ENCODE measurements around the gene TADA3.

Gene TADA3

GRCh38 chr3:9809615-9810432, 17.6 kb upstream of the TADA3 start, which contains the start of gene TTLL3:
Gene TTLL3, plus strand, starts transcription at chr3:9810262. Its CDS starts 400 bp downstream, at chr3:9810662.
- peak; percentile 94 for DNase-seq (ENCODE audit: low spot score)

DNA sequence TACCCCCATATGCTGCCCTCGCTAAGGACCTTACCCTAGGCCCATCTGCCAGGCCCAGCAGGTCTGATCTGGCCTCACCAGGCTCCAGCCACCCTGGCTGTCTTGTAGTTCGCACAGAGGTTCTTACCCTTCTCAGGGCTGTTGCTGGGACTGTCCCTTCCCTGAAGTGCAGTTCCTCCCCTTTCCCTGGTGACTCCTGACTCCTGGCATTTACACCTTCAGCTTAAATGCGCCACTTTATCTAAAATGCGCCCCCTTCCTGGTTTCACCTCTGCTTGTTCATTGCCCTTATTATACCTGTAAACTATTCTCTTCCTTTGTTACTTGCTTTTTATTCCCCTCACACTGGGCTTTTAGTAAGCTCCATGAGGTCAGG, 17.0 kb upstream of the TADA3 start:
- no peak for DNase-seq (ENCODE audit: low spot score)

GRCh38 chr3:9808345-9809037, 16.2 kb upstream of the TADA3 start:
- peak; percentile 52 for DNase-seq (ENCODE audit: low spot score)

GRCh38 chr3:9807981-9808344, 15.7 kb upstream of the TADA3 start:
- no peak for DNase-seq (ENCODE audit: low spot score)

DNA sequence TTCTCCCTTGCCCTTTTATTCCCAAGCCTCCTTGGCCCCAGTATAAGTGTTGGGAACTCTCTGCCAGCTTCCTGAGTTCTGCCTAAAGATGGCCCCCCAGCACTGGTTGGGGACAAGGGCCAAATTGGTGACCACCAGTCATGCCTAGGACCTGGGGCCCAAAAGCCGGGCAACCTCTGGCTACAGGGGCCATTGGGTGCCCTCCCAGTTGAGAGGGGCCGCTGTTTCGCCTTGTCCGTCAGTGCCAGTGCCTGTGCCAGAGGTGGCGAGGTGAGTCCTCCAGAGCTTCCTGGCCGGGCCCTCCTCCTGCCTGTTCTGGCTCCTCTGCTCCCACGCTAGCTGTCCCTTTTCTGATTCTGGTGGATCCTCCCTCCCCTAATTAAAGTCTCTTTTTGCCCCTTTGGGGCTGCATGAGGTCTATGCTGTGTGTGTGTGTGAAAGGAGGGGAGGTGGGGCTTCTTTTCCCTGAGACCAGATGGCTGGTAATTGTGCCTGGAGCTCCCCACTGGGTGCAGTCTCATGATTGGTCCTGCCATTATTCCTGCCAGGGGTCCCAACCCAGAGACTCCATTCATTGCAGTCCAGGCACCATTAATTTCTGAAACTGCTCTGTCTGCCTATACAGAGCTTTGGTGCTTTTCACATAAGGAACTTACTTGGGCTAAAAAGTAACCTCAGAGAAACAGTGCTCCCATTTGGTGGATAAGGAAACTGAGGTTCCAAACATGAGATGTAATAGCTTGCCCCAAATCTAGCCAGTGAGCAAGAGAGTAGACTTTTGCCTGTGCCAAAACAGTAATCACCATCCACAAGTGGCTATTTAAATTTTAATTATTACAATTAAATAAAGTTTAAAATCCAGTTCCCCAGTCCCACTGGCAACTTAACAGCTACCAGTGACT, 14.7 kb upstream of the TADA3 start:
- DNase-seq (ENCODE audit: low spot score), result no peak

DNA sequence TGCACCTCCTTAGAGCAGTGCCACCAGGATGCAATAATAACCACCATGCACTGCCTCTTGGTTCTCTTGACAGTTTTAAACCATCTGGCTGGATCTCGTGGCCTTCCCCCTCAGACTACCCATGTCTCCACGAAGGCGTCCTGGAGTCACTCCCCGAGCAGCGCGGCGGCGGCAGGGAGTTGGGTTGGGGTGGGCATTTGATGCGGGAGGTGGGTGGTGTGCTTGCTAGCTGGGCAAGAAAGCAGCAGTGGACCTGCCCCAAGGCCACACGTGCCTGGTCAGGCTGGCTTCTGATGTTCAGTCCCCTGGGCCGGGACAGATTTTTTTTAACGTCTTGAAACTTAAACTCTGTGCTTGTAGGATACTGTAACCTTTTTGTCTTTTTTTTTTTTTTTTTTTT, 13.9 kb upstream of the TADA3 start:
- DNase-seq (ENCODE audit: low spot score), result no peak

DNA sequence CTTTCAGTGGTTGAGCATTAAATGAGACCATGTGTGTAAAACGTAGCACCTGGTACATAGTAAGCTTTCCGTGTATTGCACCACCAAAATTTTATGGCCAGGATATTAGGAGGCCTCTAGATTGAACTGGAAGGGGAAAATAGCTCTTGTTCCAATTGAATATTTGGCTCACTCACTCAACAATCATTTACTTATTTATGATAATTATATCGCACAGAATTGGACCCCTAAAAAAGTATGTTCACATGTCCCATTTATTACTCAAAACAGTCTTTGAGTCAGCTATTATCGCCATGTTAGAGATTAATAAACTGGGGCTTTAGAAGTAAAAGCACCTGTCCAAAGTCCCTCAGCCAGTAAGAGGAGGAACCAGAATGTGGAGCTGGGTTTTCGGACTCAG, 12.7 kb upstream of the TADA3 start:
- no peak for DNase-seq (ENCODE audit: low spot score)

- no peak for DNase-seq (ENCODE audit: low spot score)
Observed at GRCh38 chr3:9803494-9803893, 11.2 kb upstream of the TADA3 start.

DNA sequence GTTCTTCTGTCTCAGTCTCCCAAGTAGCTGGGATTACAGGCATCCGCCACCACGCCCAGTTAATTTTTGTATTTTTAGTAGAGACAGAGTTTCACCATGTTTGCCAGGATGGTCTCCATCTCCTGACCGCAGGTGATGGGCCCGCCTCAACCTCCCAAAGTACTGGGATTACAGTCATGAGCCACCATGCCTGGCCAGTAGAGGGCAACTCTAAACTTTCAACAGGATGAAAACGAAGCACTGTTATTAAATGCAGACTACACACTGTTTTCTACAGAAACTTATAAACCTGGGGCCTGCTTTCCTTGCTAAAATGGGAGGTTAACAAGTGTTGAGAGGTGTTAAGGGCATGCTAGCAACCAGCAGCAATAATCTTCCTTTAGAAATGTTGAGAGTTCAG, 8.3 kb upstream of the TADA3 start:
- DNase-seq (ENCODE audit: low spot score), result no peak

GRCh38 chr3:9797196-9797945, 5.1 kb upstream of the TADA3 start:
- no peak for DNase-seq (ENCODE audit: low spot score)

DNA sequence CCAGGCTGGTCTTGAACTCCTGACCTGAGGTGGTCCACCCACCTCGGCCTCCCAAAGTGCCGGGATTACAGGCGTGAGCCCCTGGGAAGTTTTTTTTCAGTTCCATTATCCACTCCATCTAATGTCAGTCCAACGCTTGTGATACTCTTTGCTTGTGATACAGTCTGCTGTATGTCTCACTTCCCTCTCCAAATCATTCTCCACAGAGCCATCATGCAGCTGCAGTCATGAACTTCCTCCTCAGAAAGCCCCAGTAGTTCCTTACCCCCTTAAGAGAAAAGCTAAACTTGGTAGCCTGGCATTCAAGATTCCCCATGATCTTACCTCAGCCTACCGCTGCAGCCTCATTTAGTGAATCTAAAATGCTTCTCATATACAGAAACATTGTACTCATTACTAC, 2.9 kb upstream of the TADA3 start:
- DNase-seq (ENCODE audit: low spot score), result no peak

DNA sequence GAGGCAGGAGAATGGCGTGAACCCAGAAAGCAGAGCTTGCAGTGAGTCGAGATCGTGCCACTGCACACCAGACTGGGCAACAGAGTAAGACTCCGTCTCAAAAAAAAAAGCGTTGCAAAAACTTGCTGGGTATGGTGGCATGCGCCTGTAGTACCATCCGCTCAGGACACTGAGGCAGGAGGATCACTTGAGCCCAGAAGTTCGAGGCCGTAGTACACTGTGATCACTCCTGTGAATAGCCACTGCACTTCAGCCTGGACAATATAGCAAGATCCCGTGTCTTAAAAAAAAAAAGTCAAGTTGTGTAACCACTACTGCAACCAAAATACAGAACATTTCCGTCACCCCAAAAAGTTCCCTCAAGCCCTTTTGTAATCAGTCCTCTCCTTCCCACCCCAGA, 2.1 kb upstream of the TADA3 start:
- DNase-seq (ENCODE audit: low spot score), result no peak

- peak; percentile 63 for DNase-seq (ENCODE audit: low spot score)
Observed at GRCh38 chr3:9793161-9793781, 998 bp upstream of the TADA3 start.

DNA sequence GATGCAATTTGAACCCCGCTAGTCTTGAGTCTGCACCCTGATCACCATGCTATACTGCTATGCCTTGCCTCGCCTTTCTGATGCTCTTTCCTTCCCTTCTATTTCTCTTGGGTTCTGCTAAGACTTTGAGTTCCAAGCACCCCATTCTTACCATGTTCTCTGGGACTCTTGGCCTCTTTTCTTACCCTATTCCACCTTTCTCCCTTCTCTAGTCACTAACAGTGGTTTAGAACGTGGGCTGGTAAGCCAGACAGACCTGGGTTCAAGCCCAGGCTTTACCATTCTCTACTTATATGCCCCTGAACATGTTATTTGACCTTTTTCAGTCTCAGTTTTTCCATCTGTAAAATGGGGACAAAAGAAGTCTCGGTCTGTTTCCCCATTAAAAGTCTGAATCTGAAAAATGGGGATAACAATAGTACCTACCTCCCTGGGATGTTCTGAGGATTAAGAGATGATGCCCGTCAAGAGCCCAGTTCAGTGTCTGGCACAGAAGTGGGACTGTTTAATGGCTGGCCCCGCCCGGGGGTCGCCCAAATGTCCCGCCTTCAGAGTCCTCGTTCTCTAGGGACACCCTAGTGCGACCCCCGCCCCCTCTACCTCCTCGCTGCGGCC, 376 bp downstream of the TADA3 start:
- no peak for DNase-seq (ENCODE audit: low spot score)

GRCh38 chr3:9791127-9791526, 1.1 kb downstream of the TADA3 start:
- no peak for DNase-seq (ENCODE audit: low spot score)

GRCh38 chr3:9787714-9788113, 4.6 kb downstream of the TADA3 start:
- DNase-seq (ENCODE audit: low spot score), result no peak

DNA sequence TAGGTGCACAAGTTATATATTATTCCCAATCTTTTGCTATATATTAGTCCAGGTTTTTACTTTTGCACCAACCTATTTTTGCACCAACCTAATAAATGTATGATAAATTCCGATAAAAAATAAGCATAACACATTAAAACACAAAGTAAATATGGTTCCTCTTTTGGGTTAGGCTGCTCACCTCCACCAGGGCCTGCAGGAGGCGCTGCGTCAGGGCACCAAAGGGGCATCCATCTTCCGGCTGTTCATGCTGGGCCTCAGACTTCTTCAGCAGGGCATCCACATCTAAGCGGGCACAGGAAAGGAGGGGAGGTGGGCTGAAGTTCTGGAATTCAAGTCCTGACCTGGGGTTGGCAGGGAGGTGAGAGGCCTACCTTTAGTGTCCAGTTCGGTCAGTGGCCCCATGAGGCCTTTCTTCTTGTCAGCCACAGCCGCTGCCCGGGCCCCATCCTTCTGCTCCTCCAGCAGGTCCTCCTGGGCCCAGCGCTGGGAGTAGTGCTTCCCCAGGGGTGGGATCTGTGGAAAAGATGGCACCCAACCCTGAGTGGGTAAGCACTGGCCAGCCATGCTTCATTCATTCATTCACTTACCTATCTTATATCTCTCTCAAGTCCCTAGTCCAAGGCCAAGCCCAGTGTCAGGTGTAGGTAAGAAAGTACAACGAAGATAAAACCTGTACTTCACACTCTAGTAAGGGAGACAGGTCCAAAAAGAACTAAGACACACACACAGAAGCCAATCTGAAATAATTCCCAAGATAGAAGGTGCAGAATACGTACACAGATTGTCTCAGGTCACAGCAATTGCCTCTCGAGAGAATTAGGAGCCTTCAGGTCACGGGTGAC, 5.2 kb downstream of the TADA3 start:
- DNase-seq (ENCODE audit: low spot score), result no peak

DNA sequence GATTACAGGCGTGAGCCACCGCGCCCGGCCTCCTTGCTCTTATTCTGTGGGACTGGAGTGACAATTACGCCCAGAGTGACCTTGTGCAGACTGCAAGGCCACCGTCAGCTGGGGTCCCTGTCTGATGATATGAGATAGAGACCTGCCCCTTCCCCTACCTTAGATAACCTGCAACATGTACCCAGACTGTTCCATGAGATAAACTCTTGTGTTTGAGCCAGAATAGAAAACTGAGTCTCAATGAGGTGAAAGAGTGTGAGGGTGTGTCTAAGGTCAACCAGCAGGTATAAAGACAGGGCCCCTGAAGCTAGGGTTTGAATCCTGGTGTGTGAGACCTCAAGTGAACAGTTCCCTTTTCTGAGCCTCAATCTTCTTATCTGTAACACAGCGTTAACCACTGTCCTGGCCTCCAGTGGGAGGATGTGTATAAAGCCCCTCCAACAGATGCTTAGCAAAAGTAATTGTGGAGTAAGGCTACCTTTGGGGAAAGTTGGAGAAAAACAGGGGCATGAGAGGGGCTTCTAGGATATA, 6.0 kb downstream of the TADA3 start:
- DNase-seq (ENCODE audit: low spot score), result no peak

DNA sequence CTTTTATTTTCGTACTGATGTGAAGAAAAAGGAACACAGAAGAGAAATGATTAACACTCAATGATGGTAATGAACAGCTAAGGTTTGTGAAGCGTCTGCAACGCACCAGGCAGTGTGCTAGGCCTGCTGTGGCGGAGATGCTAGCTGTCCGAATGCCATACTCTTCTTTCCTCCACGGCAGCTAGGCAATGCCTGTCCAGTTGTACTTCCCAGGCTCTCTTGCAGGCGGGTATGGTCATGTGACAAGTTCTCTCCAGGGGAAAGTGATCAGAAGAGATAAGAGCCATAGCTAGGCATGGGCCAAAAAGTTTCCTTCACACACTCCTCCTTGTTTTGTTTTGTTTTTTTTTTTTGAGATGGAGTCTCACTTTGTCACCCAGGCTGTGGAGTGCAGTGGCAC, 6.7 kb downstream of the TADA3 start:
- DNase-seq (ENCODE audit: low spot score), result no peak

GRCh38 chr3:9784965-9785364, 7.3 kb downstream of the TADA3 start:
- DNase-seq (ENCODE audit: low spot score), result no peak
